Activated CD8-positive, alpha-beta T cell treated with anti-CD3 and anti-CD28 coated beads for 36 hours (primary cell): ENCODE data around the gene SMIM21. TPM values are rescaled to one million over a fixed set of nuclear protein-coding genes. Genes with fewer than 3 reads are reported as not detected.

Experiments
- ATAC-seq: fragments of 200-7000 bp; cut with Tn5 transposase; one replicate; pipeline ENCODE4 v1.10.0; 2021; ENCODE audit warnings: mild to moderate bottlenecking, moderate library complexity
- CTCF ChIA-PET: fragments of 350-600 bp; sonication (Branson Sonifier 250); formaldehyde crosslinking; loops from one replicate; lab custom pipeline; 2021; ENCODE audit warnings: antibody characterized with exemption; lab: Charles Lee
- POLR2A ChIA-PET: fragments of 350-600 bp; sonication (Branson Sonifier 250); formaldehyde crosslinking; loops from one replicate; lab custom pipeline; 2021; ENCODE audit warnings: antibody characterized with exemption; lab: Charles Lee
- DNase-seq: peaks from one replicate; pipeline ENCODE4 v3.0.0-alpha.2; 2020
- H3K27ac Mint-ChIP-seq: one replicate; pipeline ENCODE4 v1.8.0; 2021; ENCODE audit warnings: mild to moderate bottlenecking, mixed read lengths
- H3K27me3 Mint-ChIP-seq: one replicate; pipeline ENCODE4 v1.8.0; 2021; ENCODE audit warnings: mixed read lengths
- H3K36me3 Mint-ChIP-seq: one replicate; pipeline ENCODE4 v1.8.0; 2021; ENCODE audit warnings: low read depth, mixed read lengths
- H3K4me1 Mint-ChIP-seq: one replicate; pipeline ENCODE4 v1.8.0; 2021; ENCODE audit warnings: low read depth, mixed read lengths
- H3K4me3 Mint-ChIP-seq: one replicate; pipeline ENCODE4 v1.8.0; 2021; ENCODE audit warnings: mild to moderate bottlenecking, moderate library complexity, mixed read lengths
- H3K9me3 Mint-ChIP-seq: one replicate; pipeline ENCODE4 v1.8.0; 2021; ENCODE audit warnings: mixed read lengths
- intact Hi-C: fragments of 100-400 bp; cut with micrococcal nuclease; formaldehyde crosslinking; loops from one replicate; pipeline ENCODE4 v1.10.0; 2022
- total RNA-seq, 2 experiments: library from RNA; stranded (reverse); gene quantifications; one replicate each; pipeline ENCODE4 v1.2.3, GENCODE V29; 2021
- TF ChIP-seq, protein P1 (sequence below): fragments of 200-600 bp; IDR thresholded peaks from one replicate; pipeline ENCODE4 v1.8.0; 2022; ENCODE audit warnings: antibody characterized with exemption, mild to moderate bottlenecking

SMIM21 gene
- total RNA-seq, 2 experiments from 2014 or later = not detected

DNA sequence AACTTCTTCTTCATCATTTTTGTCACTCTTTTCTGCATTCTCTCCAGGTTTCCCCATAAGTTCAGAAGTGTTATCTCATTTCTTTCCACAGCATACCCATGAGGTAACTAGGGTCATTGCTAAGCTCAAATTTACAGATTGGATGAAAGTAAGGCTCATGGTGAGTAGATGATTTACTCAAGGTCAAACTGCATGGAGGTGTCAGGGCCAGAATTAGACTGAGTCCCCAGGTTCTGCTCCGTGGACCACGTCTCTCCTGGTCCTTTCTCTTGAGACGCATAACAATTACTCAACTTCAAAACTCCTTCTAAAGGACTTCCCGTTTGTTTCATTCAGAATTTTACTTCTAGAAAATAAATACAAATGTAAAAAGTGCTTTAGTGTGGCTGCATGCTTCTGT lies 43.4 kb downstream of the SMIM21 start:
- TF ChIP-seq, protein P1, sequence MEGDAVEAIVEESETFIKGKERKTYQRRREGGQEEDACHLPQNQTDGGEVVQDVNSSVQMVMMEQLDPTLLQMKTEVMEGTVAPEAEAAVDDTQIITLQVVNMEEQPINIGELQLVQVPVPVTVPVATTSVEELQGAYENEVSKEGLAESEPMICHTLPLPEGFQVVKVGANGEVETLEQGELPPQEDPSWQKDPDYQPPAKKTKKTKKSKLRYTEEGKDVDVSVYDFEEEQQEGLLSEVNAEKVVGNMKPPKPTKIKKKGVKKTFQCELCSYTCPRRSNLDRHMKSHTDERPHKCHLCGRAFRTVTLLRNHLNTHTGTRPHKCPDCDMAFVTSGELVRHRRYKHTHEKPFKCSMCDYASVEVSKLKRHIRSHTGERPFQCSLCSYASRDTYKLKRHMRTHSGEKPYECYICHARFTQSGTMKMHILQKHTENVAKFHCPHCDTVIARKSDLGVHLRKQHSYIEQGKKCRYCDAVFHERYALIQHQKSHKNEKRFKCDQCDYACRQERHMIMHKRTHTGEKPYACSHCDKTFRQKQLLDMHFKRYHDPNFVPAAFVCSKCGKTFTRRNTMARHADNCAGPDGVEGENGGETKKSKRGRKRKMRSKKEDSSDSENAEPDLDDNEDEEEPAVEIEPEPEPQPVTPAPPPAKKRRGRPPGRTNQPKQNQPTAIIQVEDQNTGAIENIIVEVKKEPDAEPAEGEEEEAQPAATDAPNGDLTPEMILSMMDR = no peak
- Mint-ChIP-seq H3K4me1 (no peaks in the 10 kb centered on the region), H3K4me3 (no peak overlapping the region), H3K27me3 (peaks cover 12% of the 10 kb centered on the region), H3K36me3 (no peaks in the 10 kb centered on the region), H3K27ac (no peak overlapping the region), H3K9me3 (no peaks in the 10 kb centered on the region)
- intact Hi-C loops = no loop called here
- ChIA-PET CTCF (no interaction called here), POLR2A (no interaction called here)
- ATAC-seq (no peak), DNase-seq (no peak)

GRCh38 chr18:75378376-75379315 lies 48.9 kb downstream of the SMIM21 start:
- Mint-ChIP-seq H3K27me3 (peaks cover 4% of the 10 kb centered on the region), H3K9me3 (no peaks in the 10 kb centered on the region), H3K27ac (no peak overlapping the region), H3K36me3 (no peaks in the 10 kb centered on the region), H3K4me3 (no peak overlapping the region), H3K4me1 (no peaks in the 10 kb centered on the region)
- ChIA-PET CTCF (no interaction called here), POLR2A (no interaction called here)
- ATAC-seq (no peak), DNase-seq (no peak)
- TF ChIP-seq, protein P1 = no peak
- intact Hi-C loops = no loop called here

DNA sequence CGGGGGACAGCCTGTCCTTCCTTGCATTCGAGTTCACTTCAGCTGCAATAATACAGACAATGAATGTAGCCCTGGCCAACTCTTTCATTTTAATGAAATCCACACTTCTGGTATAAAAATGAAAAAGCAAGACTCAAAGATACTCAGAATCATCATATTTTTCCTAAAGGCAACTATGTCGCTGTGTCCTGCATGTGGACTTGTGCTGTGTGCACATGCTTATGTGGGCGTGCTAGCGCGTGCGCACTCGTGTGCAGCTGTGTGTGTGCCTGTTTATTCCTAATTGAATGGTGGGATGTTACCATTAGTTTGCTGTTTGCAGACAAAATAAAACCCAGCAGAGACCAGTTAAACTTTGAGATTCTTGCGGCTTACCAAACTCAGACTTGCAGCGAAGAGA lies 49.6 kb downstream of the SMIM21 start:
- H3K9me3 Mint-ChIP-seq = no peaks in the 10 kb centered on the region
- H3K36me3 Mint-ChIP-seq = no peaks in the 10 kb centered on the region
- ChIA-PET POLR2A (no interaction called here), CTCF (no interaction called here)
- no peaks in the 10 kb centered on the region for H3K4me1 Mint-ChIP-seq
- intact Hi-C loops = no loop called here
- TF ChIP-seq, protein P1 = no peak
- no peak overlapping the region for H3K27ac Mint-ChIP-seq
- ATAC-seq (no peak), DNase-seq (no peak)
- H3K27me3 Mint-ChIP-seq = peaks cover 1% of the 10 kb centered on the region
- no peak overlapping the region for H3K4me3 Mint-ChIP-seq

DNA sequence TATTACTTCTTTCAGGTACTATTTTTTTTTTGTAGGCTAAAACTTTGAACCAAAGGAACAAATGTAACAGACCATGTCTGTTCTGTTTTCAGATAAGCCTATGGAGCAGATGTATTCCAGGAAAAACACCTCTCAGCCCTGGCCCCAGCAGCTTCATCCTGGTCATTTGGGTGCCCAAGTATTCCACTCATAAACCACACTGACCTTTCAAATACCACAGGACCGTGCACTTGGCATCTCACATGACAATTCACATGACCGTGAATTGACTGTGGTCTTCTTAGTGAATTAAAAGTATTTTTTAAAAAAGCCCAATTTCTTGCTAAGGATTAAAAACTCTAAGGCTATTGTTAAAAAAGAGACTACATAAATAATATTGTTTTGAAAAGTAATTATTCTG lies 50.2 kb downstream of the SMIM21 start:
- no peak overlapping the region for H3K4me3 Mint-ChIP-seq
- H3K27me3 Mint-ChIP-seq = peaks cover 1% of the 10 kb centered on the region
- ATAC-seq (no peak), DNase-seq (no peak)
- POLR2A ChIA-PET = interaction anchor here (0.6 kb wide), 1 partner anchor 96 kb away, joined by 3 read pairs; no protein-coding TSS in a partner anchor
- no peaks in the 10 kb centered on the region for H3K9me3 Mint-ChIP-seq
- H3K36me3 Mint-ChIP-seq = no peaks in the 10 kb centered on the region
- H3K4me1 Mint-ChIP-seq = no peaks in the 10 kb centered on the region
- intact Hi-C loops = no loop called here
- CTCF ChIA-PET = interaction anchor here (0.7 kb wide), 1 partner anchor 52 kb away, joined by 3 read pairs; no protein-coding TSS in a partner anchor
- TF ChIP-seq, protein P1 = no peak
- H3K27ac Mint-ChIP-seq = no peak overlapping the region

DNA sequence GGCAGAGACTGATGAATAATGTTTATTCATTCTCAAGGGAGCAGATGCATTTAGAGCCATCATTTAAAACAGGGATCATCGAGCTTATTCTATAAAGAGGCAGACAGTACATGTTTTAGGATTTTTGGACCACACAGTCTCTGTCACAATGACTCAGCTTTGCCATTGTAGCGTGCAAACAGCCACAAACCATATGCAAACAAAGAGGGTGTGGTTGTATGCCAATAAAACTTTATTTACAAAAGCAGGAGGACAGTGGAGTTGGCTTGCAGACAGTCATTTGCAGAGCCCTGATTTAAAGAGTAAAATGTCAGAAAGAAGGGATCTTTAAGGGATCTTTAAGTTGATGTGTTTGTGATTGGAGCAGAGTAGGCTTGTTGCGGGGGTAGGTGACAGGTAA lies 51.5 kb downstream of the SMIM21 start:
- POLR2A ChIA-PET = no interaction called here
- no peaks in the 10 kb centered on the region for H3K4me1 Mint-ChIP-seq
- H3K27me3 Mint-ChIP-seq = peaks cover 1% of the 10 kb centered on the region
- CTCF ChIA-PET = no interaction called here
- H3K9me3 Mint-ChIP-seq = no peaks in the 10 kb centered on the region
- no peak overlapping the region for H3K4me3 Mint-ChIP-seq
- ATAC-seq (no peak), DNase-seq (peak; percentile 12)
- intact Hi-C loops = no loop called here
- H3K36me3 Mint-ChIP-seq = no peaks in the 10 kb centered on the region
- H3K27ac Mint-ChIP-seq = no peak overlapping the region
- TF ChIP-seq, protein P1 = no peak
